GM12878 (cell line): ENCODE measurements around the gene NTM.

ENCODE experiments used
- ATF7 ChIP-seq: fragments of 450-650 bp; IDR thresholded peaks from 2 replicates; pipeline ENCODE4 v1.6.1; 2016; ENCODE audit warnings: low read depth, mild to moderate bottlenecking
- CHD4 ChIP-seq: fragments of 200-600 bp; sonication (generic); IDR thresholded peaks from 2 replicates; pipeline ENCODE4 v1.6.1; 2016; ENCODE audit warnings: mild to moderate bottlenecking
- CTCF ChIP-seq, 3 experiments: IDR thresholded peaks in 2 of 3; conservative IDR thresholded peaks in 1 of 3; 2 replicates each; pipeline ENCODE4 v1.5.1; 2011; ENCODE audit warnings: low read depth in 3 of 3, low read length in 3 of 3, mild to moderate bottlenecking in 3 of 3, control low read depth in 2 of 3, moderate library complexity in 2 of 3, inconsistent platforms in 1 of 3, mixed read lengths in 1 of 3; ENCODE audit not compliant: control insufficient read depth in 2 of 3, insufficient read depth in 1 of 3; ENCODE audit errors: extremely low read depth in 1 of 3
- ESRRA ChIP-seq: IDR thresholded peaks from 2 replicates; pipeline ENCODE4 v1.6.1; 2012; ENCODE audit warnings: mild to moderate bottlenecking, low read length, improper control_type of control experiment
- LARP7 ChIP-seq: fragments of 450-650 bp; IDR thresholded peaks from 2 replicates; pipeline ENCODE4 v1.6.1; 2017; ENCODE audit warnings: mild to moderate bottlenecking
- NKRF ChIP-seq: fragments of 450-650 bp; conservative IDR thresholded peaks from 2 replicates; pipeline ENCODE4 v1.6.1; 2017; ENCODE audit warnings: mild to moderate bottlenecking, moderate library complexity
- TCF12 ChIP-seq: IDR thresholded peaks from 2 replicates; pipeline ENCODE4 v1.6.1; 2011; ENCODE audit warnings: low read depth, mild to moderate bottlenecking, low read length
- TCF7 ChIP-seq: IDR thresholded peaks from 2 replicates; pipeline ENCODE4 v1.6.1; 2014; ENCODE audit warnings: antibody characterized with exemption, borderline replicate concordance
- USF2 ChIP-seq: IDR thresholded peaks from 2 replicates; pipeline ENCODE4 v1.6.1; 2011; ENCODE audit warnings: low read depth, low read length, improper control_type of control experiment, borderline replicate concordance

GRCh38 chr11:132154781-132155180 lies 784.4 kb downstream of the NTM start:
- TF ChIP-seq CTCF (IDR thresholded peaks at IDR 0.05 in 2 of 3, conservative IDR thresholded peaks at IDR 0.05 in 1 of 3; ENCODE audit: control insufficient read depth in 2 of 3, extremely low read depth in 1 of 3, insufficient read depth in 1 of 3, low read depth in 3 of 3, low read length in 3 of 3): no peak
- TF ChIP-seq TCF7: no peak
- TF ChIP-seq ATF7: no peak
- no peak for TF ChIP-seq ESRRA
- TF ChIP-seq TCF12: no peak
- TF ChIP-seq LARP7: no peak
- TF ChIP-seq USF2: no peak
- TF ChIP-seq NKRF: no peak
- no peak for TF ChIP-seq CHD4
